SK-N-SH (cell line): Measurements from ENCODE around the gene NUDT14.

Source experiments
- MEF2A ChIP-seq: IDR thresholded peaks from 2 replicates; pipeline ENCODE4 v1.4.0; 2012; ENCODE audit warnings: low read depth, borderline replicate concordance
- TF ChIP-seq, protein P1 (sequence below): fragments of 200-600 bp; sonication (generic); IDR thresholded peaks from 2 replicates; pipeline ENCODE4 v1.6.1; 2017; ENCODE audit warnings: antibody characterized with exemption, mild to moderate bottlenecking, moderate library complexity
- TF ChIP-seq, protein P2 (sequence below): IDR thresholded peaks from 2 replicates; pipeline ENCODE4 v1.4.0; 2012; ENCODE audit warnings: low read depth, borderline replicate concordance

DNA sequence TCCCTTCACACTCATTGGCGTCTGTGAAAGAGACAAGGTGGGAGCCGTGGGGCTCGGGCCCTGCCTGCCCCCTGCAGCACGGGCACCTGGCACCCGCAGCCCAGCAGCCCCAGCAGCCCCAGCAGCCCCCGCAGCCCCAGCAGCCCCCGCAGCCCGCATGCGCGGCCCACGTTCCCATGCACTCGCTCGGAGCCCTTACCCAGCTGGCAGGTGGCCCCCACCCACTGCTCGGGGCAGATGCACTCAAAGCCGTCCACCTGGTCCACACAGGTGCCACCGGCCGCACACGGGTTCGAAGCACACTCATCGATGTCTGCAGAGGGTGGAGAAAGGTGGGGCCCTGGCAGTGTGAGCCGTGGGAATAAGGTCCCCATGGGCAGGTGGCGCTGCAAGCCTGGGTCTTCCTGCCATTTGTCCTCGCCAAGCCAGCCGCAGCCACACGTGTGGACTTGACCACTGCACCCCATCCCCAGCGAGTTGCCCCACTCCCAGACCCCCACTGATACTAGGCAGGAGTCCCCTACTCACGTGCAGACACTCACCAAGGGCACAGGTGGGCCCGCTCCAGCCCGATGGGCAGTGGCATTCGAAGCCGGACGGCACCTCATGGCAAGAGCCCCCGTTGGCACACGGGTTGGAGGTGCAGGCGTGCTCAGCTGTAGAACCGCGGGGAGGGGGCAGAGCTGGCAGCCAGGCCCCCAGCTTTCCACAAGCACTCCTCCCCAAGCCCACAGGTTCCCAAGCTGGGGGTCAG lies 29.9 kb downstream of the NUDT14 start:
- TF ChIP-seq, protein P1, sequence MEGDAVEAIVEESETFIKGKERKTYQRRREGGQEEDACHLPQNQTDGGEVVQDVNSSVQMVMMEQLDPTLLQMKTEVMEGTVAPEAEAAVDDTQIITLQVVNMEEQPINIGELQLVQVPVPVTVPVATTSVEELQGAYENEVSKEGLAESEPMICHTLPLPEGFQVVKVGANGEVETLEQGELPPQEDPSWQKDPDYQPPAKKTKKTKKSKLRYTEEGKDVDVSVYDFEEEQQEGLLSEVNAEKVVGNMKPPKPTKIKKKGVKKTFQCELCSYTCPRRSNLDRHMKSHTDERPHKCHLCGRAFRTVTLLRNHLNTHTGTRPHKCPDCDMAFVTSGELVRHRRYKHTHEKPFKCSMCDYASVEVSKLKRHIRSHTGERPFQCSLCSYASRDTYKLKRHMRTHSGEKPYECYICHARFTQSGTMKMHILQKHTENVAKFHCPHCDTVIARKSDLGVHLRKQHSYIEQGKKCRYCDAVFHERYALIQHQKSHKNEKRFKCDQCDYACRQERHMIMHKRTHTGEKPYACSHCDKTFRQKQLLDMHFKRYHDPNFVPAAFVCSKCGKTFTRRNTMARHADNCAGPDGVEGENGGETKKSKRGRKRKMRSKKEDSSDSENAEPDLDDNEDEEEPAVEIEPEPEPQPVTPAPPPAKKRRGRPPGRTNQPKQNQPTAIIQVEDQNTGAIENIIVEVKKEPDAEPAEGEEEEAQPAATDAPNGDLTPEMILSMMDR: no peak
- TF ChIP-seq MEF2A: no peak
- TF ChIP-seq, protein P2, sequence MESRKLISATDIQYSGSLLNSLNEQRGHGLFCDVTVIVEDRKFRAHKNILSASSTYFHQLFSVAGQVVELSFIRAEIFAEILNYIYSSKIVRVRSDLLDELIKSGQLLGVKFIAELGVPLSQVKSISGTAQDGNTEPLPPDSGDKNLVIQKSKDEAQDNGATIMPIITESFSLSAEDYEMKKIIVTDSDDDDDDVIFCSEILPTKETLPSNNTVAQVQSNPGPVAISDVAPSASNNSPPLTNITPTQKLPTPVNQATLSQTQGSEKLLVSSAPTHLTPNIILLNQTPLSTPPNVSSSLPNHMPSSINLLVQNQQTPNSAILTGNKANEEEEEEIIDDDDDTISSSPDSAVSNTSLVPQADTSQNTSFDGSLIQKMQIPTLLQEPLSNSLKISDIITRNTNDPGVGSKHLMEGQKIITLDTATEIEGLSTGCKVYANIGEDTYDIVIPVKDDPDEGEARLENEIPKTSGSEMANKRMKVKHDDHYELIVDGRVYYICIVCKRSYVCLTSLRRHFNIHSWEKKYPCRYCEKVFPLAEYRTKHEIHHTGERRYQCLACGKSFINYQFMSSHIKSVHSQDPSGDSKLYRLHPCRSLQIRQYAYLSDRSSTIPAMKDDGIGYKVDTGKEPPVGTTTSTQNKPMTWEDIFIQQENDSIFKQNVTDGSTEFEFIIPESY: no peak
